ENCODE results near the gene STAT3.
A peak's percentile ranks its signal among the peaks of the same experiment; 100 is the strongest.

STAT3 gene

DNA sequence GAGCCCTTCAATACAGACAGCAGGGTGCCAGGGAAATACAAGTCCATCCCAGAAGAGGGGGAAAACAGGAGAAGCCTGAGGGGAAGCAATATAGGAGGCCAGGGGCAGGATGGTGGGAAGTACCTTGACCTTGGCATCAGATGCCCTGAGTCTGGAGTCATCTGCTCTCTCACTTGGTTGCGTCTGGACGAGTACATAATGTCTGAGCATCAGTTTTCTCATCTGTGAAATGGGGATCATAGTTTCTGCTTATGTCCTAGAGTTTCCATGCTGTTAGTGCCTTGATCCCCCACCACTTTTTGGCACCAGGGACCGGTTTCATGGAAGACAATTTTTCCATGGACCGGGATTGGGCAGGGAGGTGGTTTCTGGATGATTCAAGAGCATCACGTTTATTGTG is 97.7 kb downstream of the STAT3 start:
- Histone ChIP-seq H3K27me3 (peaks cover 6% of the 10 kb centered on the region; the same call in 1 of the 2 replicates), H3K9me3 (no peaks in the 10 kb centered on the region), H3K4me1 (peaks cover 2% of the 10 kb centered on the region; the same call in 1 of the 2 replicates), H3K4me3 (ENCODE audit: low read depth, low read length) (no peak overlapping the region), H3K36me3 (no peaks in the 10 kb centered on the region)
- TF ChIP-seq CTCF (IDR thresholded peaks at IDR 0.05; ENCODE audit: low read depth, low read length): no peak
- peak; percentile 1 for DNase-seq

- H3K36me3 ChIP-seq: no peaks in the 10 kb centered on the region
- TF ChIP-seq CTCF (IDR thresholded peaks at IDR 0.05; ENCODE audit: low read depth, low read length): no peak
- peak; percentile 2 for DNase-seq
- peaks cover 2% of the 10 kb centered on the region; the same call in 1 of the 2 replicates for H3K4me1 ChIP-seq
- H3K27me3 ChIP-seq: peaks cover 6% of the 10 kb centered on the region; the same call in 1 of the 2 replicates
- no peak overlapping the region for H3K4me3 ChIP-seq (ENCODE audit: low read depth, low read length)
- no peaks in the 10 kb centered on the region for H3K9me3 ChIP-seq
Observed at GRCh38 chr17:42289611-42290181, 98.5 kb downstream of the STAT3 start.

- TF ChIP-seq CTCF (IDR thresholded peaks at IDR 0.05; ENCODE audit: low read depth, low read length): no peak
- no peaks in the 10 kb centered on the region for H3K36me3 ChIP-seq
- peaks cover 6% of the 10 kb centered on the region; the same call in 1 of the 2 replicates for H3K27me3 ChIP-seq
- no peaks in the 10 kb centered on the region for H3K9me3 ChIP-seq
- peak overlapping the region; percentile 35; the same call in 1 of the 2 replicates for H3K4me3 ChIP-seq (ENCODE audit: low read depth, low read length)
- no peak for DNase-seq
- peaks cover 2% of the 10 kb centered on the region; the same call in 1 of the 2 replicates for H3K4me1 ChIP-seq
Observed at GRCh38 chr17:42288803-42289610, 99.2 kb downstream of the STAT3 start.

DNA sequence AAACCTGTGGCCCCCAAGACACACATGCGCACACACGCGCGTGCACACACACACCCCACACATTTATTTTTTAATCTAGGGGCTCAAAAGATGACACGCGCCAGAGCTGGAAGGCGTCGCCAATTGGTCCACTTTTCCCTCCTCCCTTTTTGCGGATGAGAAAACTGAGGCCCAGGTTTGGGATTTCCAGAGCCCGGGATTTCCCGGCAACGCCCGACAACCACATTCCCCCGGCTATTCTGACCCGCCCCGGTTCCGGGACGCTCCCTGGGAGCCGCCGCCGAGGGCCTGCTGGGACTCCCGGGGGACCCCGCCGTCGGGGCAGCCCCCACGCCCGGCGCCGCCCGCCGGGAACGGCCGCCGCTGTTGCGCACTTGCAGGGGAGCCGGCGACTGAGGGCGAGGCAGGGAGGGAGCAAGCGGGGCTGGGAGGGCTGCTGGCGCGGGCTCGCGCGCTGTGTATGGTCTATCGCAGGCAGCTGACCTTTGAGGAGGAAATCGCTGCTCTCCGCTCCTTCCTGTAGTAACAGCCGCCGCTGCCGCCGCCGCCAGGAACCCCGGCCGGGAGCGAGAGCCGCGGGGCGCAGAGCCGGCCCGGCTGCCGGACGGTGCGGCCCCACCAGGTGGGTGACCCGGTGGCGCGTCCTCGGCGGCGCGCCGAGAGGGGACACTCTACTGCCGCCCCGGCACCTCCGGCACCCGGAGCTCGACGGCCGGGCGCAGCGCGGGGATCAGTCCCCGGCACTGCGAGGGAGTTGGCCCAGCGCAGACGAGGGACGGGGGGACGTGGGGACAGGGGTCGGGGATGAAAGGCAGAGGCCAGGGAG is 100.1 kb downstream of the STAT3 start, which contains the start of gene STAT5A:
TSS of gene STAT5A (plus strand) at position 522 of the 826 bp plus-strand sequence. CDS start 914 bp downstream, outside the sequence.
- no peaks in the 10 kb centered on the region for H3K9me3 ChIP-seq
- no peaks in the 10 kb centered on the region for H3K36me3 ChIP-seq
- H3K4me1 ChIP-seq: peaks cover 2% of the 10 kb centered on the region; the same call in 1 of the 2 replicates
- TF ChIP-seq CTCF (IDR thresholded peaks at IDR 0.05; ENCODE audit: low read depth, low read length): no peak
- DNase-seq: peak; percentile 78
- H3K27me3 ChIP-seq: peaks cover 6% of the 10 kb centered on the region; the same call in 1 of the 2 replicates
- peak within 1 kb of the TSS; percentile 35 for H3K4me3 ChIP-seq (ENCODE audit: low read depth, low read length)

DNA sequence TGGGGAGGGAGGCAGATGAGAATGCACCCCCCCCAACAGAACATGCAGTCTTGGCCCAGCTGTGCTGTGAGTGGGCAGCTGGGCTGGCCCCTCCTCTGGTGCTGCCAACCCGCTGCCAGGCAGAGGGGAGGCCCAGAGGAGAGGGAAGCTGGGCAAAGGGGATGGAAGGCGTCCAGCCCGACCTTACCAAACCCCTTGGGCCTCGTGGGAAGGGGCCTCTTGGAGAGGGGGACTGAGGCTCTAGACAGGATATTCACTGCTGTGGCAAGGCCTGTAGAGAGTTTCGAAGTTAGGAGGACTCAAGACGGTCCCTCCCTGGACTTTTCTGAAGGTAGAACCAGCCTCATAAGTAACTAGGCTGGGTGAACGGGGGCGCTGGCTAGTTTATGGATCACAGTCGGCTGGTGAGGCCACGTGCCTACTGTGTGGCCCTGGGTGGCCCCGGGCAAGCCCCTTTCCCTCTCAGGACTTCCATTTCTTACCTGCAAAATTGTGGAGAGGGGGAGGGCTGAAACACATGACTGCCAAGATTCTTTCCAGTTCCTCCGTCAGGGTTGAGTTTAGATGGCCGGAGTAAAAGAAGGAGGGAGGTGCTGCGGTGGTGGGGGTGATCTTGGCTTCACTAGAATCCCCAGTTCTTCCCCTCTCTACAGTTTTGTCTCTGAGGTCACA is 100.8 kb downstream of the STAT3 start:
- peaks cover 6% of the 10 kb centered on the region; the same call in 1 of the 2 replicates for H3K27me3 ChIP-seq
- no peaks in the 10 kb centered on the region for H3K36me3 ChIP-seq
- DNase-seq: no peak
- H3K4me3 ChIP-seq (ENCODE audit: low read depth, low read length): peak overlapping the region; percentile 35
- no peaks in the 10 kb centered on the region for H3K9me3 ChIP-seq
- peaks cover 2% of the 10 kb centered on the region; the same call in 1 of the 2 replicates for H3K4me1 ChIP-seq
- no peak for TF ChIP-seq CTCF (IDR thresholded peaks at IDR 0.05; ENCODE audit: low read depth, low read length)

Measured in BE2C (cell line).